GM21390 (cell line): Measurements from ENCODE around the gene COMMD1.
A peak's percentile ranks its signal among the peaks of the same experiment; 100 is the strongest.
"Not testable (repeated sequence)": the region's sequence is repeated elsewhere in the genome, so short reads cannot be mapped to it uniquely, and the experiment has no call there.

Experiments used
- ATAC-seq: cut with Tn5 transposase; IDR thresholded peaks from one replicate; pipeline ENCODE4 v1.9.1; 2021; ENCODE audit not compliant: unreplicated experiment

COMMD1 gene

GRCh38 chr2:61905372-61906185, at the start of gene COMMD1:
COMMD1 (plus strand) TSS chr2:61905674; CDS start chr2:61905679, 5 bp downstream.
- ATAC-seq, result peak; percentile 98

GRCh38 chr2:61857224-61857623, 48.2 kb upstream of the COMMD1 start:
- ATAC-seq, result no peak

GRCh38 chr2:61862085-61862484, 43.4 kb upstream of the COMMD1 start:
- no peak for ATAC-seq

- not testable (repeated sequence) for ATAC-seq
These were observed 38.9 kb upstream of the COMMD1 start for GRCh38 chr2:61866482-61867089.

GRCh38 chr2:61876400-61876799, 29.1 kb upstream of the COMMD1 start:
- no peak for ATAC-seq

- ATAC-seq, result no peak
These were observed 27.8 kb upstream of the COMMD1 start for GRCh38 chr2:61877571-61878245.

GRCh38 chr2:61878761-61879160, 26.7 kb upstream of the COMMD1 start:
- no peak for ATAC-seq

- not testable (repeated sequence) for ATAC-seq
These were observed 26.1 kb upstream of the COMMD1 start for GRCh38 chr2:61879351-61879750.

- no peak for ATAC-seq
These were observed 22.6 kb upstream of the COMMD1 start for GRCh38 chr2:61882850-61883249.

GRCh38 chr2:61885896-61886603, 19.4 kb upstream of the COMMD1 start:
- ATAC-seq, result no peak

GRCh38 chr2:61887717-61888266, 17.7 kb upstream of the COMMD1 start:
- ATAC-seq, result no peak

- peak; percentile 80 for ATAC-seq
These were observed 17.0 kb upstream of the COMMD1 start, which contains the start of gene CCT4 for GRCh38 chr2:61888267-61889055. CCT4 (minus strand) TSS chr2:61888656; CDS start chr2:61888507, 149 bp downstream.

GRCh38 chr2:61898810-61899209, 6.7 kb upstream of the COMMD1 start:
- ATAC-seq, result no peak

- no peak for ATAC-seq
These were observed 5.2 kb upstream of the COMMD1 start for GRCh38 chr2:61900281-61900680.

GRCh38 chr2:61906186-61906470, 654 bp downstream of the COMMD1 start:
- no peak for ATAC-seq

- no peak for ATAC-seq
These were observed 3.6 kb downstream of the COMMD1 start for GRCh38 chr2:61909116-61909515.

GRCh38 chr2:61910603-61911002, 5.1 kb downstream of the COMMD1 start:
- ATAC-seq, result no peak

- no peak for ATAC-seq
These were observed 6.0 kb downstream of the COMMD1 start for GRCh38 chr2:61911510-61911909.

GRCh38 chr2:61914794-61915193, 9.3 kb downstream of the COMMD1 start:
- not testable (repeated sequence) for ATAC-seq

GRCh38 chr2:61920548-61920947, 15.1 kb downstream of the COMMD1 start:
- no peak for ATAC-seq
